NCI-H510A treated with DMSO at 0.1 percent for 48 hours (cell line): ENCODE data around the gene CD79A.
A peak's percentile ranks its signal among the peaks of the same experiment; 100 is the strongest.

Experiments used
- DNase-seq: peaks from one replicate; lab custom pipeline; 2025; lab: John Stamatoyannopoulos, UW

CD79A gene

DNA sequence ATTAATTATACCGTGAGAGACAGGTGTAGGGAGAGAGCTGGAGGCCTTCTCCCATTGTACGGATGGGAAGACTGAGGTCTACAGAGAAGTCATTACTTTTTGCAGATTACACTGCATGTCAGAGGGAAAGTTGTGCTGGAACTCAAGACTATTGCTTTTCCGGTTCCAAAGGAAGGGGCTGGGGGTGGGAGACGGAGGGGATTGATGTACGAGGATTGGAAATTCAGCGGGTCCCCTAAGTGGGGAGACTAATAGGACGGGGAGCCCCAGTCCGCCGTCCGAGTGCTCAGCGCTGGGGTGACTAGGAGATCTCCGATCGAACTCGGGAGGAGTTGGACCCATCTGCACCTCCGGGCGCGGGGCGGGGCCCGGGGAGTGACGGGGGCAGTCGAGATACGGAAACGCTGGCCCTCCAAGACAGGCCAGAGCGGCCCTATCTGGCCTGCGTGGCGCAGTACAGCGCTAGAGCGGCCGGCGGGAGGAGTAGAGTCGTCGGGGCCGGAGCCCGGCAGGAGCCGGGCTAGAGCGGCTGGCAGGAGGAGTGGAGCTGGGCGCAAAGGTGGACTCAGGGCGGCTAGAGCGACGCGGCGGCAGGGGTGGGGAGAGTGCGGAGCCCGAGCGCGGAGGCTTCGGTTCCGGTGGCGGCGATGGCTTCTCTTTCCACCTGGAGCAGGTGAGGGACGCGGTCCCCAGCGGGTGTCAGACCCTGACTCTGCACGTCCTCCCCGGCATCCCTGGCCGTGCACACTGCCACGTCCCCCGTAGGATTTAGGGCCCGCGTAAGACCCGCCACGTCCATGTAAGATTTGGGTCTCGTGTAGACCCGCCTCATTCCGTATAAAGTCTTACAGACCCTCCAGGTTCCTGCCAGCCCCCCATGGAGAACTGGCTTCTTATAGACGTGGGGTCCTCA, 7.0 kb downstream of the CD79A start:
- DNase-seq: peak; percentile 94

DNA sequence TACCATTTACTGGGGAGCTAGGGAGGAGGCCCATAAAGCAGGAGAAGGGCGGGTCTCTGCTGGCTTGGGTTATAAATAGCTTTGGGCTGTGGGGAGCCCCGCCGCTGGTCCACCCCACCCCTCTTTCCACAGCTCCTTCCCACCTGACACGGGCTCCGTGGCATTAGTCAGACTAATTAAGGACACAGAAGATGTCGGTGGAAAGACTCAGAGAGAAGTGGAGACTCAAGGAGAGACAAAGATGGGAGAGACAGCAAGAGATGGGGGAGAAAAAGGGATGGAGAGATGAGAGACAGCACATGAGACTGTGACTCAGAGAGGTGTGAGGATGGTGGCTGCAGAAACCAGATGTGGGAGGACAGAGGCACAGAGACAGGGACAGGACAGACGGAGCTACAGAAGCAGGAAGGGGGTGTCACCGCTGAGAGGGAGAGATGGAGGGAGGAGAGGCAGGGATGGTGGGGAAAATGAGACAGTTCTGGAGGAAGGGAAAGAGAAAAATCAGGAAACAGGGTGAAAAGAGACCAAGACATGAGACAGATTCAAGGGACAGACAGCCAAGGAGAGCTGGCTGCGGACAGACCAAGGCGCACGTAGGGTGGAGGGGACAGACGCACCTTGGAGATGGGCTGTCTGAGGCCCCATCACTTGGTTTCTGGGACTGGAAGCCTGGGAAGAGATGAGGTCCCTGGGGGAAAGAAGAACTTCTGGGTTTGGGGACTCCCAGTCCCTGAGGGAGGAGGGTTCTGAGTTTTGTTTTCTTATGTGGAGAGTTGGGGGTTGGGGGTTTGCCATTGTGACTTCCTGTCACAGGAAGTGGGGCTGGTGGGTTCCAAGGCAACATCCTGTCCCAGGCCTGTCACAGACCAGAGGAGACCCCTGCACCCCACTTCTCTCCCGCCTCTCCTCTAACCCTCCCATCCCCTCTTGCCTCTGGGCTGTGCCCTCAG, 10.0 kb downstream of the CD79A start:
- DNase-seq: no peak

DNA sequence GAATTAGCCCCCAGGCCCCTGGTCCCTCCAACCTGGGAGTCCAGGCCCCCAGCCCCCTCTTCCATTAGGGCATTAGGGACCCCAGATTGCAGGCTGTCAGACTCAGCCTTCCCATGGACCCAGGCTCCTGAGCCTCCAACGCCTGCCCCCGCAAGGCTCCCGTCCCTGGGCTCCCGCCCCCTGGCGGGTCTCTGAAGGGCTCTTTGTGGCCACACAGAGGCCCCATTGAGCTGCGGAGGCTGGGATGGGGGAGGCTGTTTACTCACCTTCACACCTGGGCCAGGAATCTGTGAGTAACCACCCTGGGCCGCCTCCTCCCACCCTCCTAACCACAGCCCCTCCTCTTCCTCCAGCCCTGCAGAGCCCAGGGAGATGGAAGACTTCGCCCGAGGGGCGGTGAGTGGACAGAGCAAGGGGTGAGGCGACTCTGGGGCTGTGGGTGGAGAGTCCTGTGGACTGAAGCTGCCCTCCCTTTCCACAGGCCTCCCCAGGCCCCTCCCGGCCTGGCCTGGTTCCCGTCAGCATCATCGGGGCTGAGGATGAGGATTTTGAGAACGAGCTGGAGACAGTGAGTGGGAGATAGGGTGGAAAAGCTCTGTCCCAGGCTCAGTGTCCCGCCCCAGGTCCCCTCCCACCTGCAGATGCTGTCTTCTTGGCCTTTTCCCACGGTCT, 10.8 kb downstream of the CD79A start:
- peak; percentile 87 for DNase-seq

- DNase-seq: no peak
Observed at GRCh38 chr19:41888926-41889325, 11.8 kb downstream of the CD79A start.

DNA sequence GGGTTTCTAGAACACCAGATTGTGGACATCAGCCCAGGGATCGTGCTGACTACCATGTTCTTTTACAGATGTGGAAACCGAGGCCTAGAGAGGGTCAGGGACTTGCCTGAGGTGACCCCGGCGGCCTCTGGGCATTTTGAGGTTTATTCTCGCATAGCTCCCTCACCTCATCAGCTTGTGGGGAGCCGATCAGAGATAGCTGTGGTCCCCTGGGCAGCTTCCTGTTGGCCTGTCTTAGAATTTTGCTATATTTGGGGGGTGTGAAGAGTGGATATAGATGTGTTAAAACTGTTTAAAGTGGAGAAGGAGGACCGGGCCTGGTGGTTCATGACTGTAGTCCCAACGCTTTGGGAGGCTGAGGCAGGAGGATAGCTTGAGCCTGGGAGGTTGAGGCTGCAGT, 12.8 kb downstream of the CD79A start:
- no peak for DNase-seq

DNA sequence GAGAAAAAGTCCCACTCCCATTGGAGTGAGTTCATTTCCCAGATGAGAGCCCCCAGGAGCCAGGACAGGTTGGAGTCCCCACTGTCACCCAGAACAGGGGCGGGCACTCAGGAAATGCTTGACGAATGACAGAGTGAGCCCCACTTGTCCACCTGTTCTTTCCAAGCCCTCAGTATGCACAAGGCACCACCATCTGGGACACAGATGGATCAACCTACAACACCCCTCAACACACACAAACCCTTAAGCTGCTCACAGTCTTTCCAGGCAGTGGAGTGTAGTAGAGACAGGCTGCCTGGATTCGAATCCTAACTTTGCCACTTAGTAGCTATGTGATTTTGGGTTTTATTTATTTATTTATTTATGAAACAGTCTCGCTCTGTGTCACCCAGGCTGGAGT, 13.9 kb downstream of the CD79A start:
- DNase-seq: no peak

GRCh38 chr19:41892173-41892902, 15.3 kb downstream of the CD79A start:
- DNase-seq: no peak

- no peak for DNase-seq
Observed at GRCh38 chr19:41893899-41894298, 16.8 kb downstream of the CD79A start.

DNA sequence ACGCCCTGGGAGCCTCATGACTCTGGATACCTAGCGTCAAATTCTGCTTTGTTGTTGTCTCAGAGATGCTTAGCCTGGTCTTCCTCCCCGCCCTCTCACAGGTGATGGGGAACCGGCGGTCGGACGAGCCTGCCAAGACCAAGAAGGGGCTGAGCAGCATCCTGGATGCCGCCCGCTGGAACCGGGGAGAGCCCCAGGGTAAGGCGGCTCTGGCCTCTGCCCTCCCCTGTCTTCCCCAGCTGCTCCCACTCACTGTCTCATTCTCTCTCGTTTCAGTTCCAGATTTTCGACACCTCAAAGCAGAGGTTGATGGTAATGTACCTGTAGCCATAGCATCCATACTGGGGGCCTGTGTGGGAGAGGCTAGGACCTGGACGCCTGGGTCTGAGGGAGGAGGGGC, 17.3 kb downstream of the CD79A start:
- DNase-seq: no peak

GRCh38 chr19:41895745-41896580, 18.9 kb downstream of the CD79A start:
- DNase-seq: no peak

- no peak for DNase-seq
Observed at GRCh38 chr19:41896581-41896942, 19.5 kb downstream of the CD79A start.

- no peak for DNase-seq
Observed at GRCh38 chr19:41897181-41897580, 20.1 kb downstream of the CD79A start.

- no peak for DNase-seq
Observed at GRCh38 chr19:41897820-41898219, 20.7 kb downstream of the CD79A start.

DNA sequence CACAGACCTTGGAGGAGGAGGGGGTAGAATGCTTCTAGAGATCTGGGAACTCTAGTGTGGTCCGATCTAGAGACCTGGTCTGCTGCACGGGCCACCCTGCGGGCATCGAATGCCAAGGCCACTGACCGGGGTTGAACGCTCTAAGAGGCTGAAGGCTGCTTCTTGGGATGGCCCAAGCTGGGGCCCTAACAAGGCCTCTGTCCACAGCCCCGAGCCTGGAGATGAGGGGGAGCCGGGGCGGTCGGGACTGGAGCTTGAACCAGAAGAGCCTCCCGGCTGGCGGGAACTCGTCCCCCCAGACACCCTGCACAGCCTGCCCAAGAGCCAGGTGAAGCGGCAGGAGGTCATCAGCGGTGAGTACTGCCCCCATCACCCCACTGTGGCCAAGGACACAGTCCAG, 21.2 kb downstream of the CD79A start:
- no peak for DNase-seq

DNA sequence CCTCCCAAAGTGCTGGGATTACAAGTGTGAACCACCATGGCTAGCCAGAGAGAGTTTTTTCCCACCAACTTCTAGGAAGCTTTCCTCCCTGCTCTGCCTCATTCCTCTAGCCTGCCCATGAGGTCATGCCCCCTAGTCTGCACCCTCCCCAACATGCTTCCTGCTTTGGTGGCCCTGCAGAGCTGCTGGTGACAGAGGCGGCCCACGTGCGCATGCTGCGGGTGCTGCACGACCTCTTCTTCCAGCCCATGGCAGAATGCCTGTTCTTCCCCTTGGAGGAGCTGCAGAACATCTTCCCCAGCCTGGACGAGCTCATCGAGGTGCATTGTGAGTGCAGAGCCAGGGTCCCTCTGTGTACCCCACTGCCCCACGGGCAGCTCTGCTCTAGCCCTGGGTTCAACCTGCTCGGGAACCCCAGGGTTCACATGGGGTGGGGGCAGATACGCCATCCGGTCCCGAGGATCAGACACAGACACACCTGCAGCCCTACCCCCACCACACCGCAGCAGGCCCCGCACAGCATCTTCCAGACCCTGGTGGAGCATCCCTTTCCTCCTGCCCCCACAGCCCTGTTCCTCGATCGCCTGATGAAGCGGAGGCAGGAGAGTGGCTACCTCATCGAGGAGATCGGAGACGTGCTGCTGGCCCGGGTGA, 24.8 kb downstream of the CD79A start:
- DNase-seq: no peak

GRCh38 chr19:41902594-41902993, 25.5 kb downstream of the CD79A start:
- DNase-seq: no peak

DNA sequence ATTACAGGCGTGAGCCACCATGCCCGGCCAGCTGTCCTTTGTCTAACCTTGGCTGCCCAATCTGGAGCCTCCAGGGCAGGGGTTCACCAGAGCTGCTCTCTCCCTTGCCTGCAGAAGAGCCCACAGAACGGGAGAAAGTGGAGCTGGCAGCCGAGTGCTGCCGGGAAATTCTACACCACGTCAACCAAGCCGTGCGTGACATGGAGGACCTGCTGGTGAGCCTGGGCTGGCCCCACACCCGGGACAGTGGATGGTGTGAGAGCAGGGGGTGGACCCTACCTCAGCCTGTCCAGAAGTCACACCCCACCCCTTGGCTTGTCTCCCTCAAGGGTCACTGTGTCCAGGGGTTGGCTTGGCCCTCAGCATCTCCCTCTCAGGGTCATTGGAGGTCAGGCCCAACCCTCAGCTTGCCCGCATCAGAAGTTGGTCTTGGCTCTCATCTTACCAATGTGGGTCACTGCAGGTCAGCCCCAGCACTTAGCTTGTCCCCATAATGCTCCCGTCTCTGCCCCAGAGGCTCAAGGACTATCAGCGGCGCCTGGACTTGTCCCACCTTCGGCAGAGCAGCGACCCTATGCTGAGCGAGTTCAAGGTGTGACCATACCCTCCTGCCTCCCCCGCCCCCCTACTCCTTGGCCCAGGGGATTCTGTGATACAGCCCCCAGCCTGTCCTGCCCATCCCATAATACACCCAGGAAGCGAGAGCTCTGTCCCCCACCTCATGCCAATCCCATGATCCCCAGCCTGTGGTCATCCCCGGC, 26.3 kb downstream of the CD79A start:
- DNase-seq: peak; percentile 28

DNA sequence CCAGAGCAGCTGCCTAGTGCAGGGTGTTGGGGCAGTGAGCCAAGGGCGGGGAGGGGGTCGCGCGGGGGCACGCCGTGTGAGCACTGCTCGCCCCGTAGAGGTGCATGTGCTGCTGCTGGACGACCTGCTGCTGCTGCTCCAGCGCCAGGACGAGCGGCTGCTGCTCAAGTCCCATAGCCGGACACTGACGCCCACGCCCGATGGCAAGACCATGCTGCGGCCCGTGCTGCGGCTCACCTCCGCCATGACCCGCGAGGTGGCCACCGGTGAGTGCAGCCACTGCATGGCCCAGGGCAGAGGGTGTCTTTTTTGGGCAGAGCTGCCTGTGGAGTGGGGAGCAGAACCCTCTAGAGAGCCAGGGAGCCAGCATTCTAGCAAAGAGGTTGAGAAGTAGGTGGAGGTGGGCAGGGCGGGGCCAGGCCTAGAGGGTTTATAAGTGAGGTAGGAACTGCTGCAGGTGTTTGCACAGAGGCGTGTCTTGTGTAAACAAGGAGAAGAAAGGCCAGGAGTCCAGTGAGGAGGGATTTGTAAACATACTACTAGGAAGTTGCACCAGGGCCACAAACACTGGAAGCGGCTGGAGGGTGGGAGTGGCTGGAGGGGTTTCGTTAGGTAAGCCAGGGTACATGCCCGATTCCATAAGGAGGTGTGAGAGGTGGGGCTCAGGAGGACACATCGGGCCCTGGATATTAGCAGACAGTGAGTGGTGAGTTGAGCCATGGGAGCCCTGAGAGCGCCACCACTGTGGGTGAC, 27.2 kb downstream of the CD79A start:
- DNase-seq: peak; percentile 97
